Stimulated activated CD8-positive, alpha-beta memory T cell treated with anti-CD3 and anti-CD28 coated beads, Interleukin-7, amount 100 ng/mL, for 1 hour (primary cell): ENCODE data around the gene RHOD.

Experiments
- DNase-seq, 2 donors: peaks; one replicate each; pipeline ENCODE4 v3.0.0-alpha.2; 2020; ENCODE audit warnings: low read depth in 2 of 2

RHOD gene, protein sequence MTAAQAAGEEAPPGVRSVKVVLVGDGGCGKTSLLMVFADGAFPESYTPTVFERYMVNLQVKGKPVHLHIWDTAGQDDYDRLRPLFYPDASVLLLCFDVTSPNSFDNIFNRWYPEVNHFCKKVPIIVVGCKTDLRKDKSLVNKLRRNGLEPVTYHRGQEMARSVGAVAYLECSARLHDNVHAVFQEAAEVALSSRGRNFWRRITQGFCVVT

DNA sequence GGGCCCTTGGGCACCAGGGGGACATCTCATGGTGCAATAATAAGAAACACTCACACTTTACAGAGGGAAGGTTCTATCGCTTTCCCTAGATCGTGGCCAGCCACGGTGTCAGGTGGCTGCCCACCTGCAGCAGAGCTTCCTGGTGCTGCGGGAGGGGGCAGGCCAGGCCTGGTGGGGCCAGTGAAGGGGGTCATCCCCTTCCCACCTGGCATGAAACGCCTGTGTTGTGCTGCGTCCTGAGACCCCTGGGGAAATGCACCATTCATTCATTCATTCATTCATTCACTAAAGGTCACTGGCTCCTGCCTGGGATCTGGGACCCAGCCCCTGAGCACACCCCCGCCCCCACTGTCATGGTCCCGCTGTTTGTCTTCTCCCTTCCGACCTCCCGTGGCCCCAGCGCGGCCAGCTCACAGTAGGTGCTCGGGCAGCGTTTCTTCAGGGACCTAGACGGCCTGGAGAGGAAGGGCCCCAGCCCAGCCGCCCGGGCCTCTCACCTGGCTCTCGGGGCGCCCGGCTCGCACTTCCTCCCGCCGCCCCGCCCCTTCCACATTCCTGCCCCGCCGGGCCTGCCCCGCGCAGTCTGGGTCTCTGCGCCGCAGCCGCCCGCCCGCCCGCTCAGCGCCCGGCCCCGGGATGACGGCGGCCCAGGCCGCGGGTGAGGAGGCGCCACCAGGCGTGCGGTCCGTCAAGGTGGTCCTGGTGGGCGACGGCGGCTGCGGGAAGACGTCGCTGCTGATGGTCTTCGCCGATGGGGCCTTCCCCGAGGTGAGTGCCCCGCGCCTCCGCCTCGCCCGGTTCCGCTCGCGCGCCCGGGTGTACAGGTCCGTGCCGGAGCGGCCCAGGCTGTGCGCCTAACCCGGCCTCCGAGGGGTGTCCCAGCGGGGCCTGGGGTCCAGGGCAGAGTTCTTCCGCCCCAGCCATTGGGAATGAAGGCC, at the start of gene RHOD:
TSS of gene RHOD (plus strand) at position 581 of the 938 bp plus-strand sequence. CDS start at position 637, 56 bp downstream.
- no peak for DNase-seq

DNA sequence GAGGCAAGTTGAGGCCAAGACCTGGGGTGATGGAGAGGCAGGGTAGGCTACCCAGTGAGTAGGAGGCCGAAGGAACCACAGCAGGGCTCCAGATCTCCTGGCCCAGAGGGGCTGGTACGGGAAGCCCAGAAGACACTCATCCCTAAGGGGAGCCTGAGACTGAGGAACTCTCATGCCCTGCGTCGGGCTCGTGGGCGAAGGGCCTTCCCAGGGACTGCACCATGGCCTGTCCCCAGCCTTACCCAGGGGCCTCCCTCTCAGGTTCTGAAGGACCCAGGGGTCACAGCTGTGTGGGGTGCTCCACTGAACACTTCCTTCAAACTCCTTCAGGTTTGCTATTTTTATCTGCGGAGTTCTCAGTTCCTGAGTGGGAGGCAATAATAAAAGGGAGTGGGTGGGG, 49.5 kb upstream of the RHOD start:
- DNase-seq: no peak

DNA sequence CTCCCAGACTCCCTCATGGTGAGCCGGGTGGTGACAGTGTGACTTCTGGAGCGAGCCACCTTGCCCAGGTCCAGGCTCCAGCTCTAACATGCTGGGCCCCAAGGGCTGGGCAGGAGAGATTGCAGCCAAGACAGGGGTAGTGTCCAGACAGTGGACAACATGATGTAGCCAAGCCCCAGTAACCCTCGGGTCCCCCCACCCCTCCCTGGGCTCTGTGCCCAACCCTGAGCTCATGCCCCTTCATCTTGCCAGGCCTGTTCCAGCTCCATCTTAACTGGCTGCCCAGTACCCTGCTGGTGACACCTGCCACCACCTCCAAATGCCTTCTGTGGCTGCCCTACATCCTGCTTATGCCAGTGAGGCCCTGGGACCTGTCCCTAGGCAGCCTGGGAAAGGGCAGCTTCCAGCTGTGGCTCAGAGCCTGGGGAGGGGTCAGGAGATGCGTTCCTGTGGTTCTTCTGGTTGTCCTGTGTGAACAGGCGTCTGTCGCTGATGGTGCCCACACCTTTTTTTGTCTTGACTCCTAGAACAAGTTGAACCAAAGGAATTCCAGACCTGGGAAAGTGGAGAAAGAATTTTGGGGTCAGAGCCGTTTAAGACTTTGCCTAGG, 46.2 kb upstream of the RHOD start:
- DNase-seq: no peak

DNA sequence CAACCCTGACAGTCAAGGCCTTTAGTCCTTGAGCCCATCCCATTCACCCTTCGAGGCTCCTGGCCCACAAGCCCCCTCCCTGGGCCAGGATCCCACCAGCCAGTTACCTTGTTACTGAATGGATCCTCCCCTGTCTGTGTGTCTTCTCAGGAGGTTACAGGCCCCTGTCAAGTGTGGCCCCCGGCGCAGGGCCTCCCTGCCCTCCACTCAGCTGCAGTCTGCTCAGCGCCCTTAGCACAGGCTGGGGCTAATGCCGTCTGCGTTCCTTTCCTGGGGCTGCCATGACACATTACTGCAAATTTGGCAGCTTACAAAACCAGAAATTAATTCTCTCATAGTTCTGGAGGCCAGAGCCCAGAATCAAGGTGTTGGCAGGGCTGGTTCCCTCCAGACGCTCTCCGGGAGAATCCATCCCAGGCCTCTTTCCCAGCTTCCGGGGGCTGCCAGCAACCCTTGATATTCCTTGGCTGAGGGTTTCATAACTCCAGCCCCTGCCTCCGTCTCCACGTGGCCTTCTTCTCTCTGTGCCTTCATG, 43.1 kb upstream of the RHOD start:
- no peak for DNase-seq

DNA sequence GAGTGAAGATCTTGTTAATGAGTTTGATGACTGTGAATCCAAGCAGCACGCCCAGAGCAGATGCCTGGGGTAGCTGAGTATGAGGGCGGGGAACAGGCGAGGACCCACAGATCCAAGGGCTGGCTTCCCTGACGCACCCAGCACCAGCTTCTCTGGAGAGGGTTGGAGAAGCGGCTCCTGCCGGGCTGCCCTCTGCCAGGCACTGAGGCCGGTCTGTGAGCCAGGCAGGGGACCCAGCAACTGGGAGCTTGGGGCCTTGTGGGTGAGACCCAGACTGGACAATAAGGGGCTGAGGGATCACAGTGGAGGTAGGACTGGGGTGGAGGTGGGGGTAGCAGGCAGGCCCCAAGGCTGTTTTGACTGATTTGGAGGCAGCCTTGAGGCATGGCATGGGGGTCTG, 42.3 kb upstream of the RHOD start:
- DNase-seq: no peak

DNA sequence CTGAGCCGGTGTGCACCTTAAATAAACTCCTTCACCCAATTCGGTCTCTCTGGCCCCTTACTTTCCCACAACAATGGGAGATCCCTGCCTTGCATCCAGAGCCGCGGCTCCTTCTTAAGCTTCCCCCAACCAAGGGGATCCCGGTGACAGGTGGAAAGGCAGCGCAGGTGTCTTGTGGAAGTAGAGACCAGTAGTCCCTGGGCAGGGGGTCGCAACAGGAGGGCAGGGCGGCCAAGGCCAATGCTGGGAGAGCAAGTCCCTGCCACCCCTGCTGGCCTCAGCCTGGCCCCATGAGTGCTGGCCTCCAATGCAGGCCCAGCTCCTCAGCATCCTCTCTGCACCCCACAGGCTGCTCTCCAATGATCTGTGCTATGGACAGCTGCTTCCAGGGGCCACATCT, 41.6 kb upstream of the RHOD start:
- no peak for DNase-seq

DNA sequence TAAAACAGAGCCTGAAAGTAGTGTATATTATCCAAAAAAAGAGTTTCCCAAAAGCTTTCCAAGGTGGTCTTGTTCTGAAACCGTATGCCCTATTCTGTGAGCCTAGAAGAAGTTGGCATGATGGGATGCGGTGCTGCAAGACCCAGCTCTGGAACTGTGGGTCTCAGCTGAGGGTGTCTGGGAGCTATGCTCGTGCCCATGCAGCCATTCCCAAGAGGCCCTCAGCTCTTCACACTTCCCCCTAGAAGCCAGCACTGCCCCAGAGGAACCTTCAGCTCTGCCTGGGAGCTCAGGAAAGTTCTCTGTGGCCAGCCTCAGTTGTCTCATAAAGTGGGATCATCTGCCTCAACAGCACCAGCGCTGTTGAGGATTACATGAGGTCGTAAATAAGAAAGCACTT, 40.1 kb upstream of the RHOD start:
- no peak for DNase-seq

DNA sequence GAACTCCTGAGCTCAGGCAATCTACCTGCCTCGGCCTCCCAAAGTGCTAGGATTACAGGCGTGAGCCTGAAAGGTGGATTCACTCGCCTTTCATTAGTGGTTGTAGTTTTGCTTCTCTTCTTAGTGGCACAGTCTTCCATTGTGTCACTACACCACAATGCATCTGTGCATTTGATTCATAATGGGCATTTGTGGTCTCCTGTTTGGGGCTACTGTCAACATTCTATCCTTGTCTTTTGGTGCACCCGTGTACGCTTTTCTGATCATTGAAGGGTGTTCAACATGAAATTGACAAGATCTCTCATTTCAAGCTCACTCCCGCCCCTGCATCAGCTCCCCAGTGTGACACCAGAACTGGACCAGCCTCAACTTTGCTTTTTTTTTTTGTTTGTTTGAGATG, 35.7 kb upstream of the RHOD start:
- DNase-seq: no peak

DNA sequence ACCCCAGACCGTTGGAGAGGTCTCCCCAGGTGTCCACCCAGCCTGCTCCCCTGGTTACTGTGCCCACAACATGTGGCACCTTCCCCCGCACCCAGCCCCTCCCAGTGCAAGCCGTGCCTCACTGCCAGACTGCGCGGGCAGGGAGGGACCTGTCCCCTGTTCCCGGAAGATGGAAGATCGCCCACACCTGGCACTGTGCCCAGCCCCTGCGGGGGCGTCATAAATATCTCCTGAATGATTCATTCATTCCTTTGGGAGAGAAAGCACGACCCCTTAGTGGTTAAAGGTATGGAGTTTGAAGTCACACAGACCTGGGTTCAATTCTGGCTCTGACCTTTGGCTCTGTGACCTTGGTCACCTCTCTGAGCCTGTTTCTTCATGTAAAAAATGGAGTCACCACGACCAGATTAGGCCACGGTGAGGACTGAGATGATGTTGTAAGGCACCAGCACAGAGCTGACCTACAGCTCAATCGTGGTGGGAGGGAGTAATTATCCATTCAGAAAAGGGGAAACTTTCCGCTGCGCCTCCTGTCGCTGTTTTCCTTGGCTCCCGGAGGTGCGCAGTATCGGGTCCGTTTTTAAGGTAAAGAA, 34.2 kb upstream of the RHOD start:
- DNase-seq: no peak

DNA sequence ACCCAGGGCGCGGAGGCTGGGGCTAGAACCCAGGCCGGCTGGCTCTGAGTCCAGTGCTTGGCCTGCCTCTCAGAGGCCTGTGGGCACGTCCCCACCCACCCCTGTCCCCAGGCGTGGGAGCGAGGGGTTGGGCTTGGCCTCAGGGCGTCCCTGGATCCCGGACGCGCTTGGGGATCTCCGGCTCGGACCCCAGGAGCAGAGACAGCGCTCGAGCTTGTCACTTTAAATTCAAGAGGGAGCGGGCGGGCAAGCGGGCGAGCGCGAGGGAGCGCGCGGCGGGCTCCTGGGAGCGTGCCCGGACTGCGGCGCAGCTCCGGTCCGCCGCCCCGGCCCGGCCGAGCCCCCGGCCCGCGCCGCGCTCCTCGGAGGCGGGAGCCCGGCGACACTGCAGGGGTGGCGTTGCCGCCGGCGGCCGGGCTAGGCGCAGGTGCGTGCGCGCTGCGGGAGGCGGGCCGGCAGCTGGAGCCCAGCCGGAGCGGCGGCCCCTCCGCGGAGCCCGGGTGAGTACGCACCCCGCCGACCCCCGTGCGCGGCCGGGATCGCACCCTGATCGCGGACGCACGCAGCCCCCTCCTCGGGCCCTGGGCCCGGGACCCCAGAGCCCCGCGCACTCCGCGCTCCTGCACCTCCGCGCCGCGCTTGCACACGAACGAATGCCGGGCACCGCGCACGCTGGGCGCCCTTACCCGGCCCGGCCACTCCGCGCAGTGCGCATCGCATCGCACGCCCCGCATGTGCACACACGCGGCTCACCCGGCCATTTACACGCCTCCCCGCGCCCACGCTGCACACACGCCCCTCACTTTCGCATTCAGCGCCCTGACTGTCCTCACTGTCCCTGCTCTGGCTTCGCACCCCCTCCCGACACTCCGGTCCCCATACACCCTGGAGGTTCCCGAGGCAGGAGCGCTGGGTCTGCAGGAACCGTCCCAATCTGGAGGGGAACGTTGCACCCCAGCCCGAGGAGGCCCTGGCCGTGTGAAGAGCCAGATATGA, 33.4 kb upstream of the RHOD start, which contains the start of gene SYT12:
TSS of gene SYT12 (plus strand) at position 174 of the 996 bp plus-strand sequence. CDS start 7,011 bp downstream, outside the sequence.
- no peak for DNase-seq

DNA sequence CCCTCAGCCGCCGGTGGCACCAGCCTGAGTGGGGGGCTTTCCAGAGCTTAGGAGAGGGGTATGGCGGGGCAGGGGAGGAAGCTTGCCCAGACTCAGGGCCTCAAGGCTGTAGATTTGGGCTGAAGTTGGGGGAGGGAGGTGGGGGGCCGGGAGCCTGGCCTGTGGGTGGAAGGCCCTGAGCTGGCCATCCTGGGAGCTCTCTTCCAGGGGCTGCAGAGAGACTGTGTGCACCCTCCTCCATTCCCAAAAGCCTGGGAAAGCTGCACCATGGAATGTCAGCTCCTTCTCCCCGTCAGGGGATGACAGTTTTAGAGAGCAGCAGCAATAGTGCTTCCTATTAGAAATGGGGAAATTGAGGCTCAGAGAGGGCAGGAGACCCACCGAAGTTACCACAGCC, 32.7 kb upstream of the RHOD start:
- no peak for DNase-seq

DNA sequence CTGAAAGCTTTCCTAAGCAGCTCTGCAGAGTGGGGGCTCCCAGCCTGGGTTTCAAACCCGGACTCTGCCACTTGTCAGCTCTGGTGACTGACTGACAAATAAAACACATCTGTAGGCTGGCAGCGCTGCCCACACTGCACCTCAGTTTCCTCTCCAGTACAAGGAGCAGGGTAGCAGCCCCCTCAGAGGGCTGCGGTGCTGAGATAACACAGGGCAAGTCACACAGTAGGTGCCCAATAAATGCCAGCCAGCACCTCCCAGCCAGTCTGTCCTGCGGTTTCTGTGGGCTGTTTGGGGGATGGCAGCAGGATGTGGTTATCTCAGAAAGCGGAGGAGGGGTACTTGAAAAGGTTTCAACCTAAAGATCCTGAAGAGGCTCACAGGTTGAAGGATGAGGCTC, 32.2 kb upstream of the RHOD start:
- DNase-seq: no peak

DNA sequence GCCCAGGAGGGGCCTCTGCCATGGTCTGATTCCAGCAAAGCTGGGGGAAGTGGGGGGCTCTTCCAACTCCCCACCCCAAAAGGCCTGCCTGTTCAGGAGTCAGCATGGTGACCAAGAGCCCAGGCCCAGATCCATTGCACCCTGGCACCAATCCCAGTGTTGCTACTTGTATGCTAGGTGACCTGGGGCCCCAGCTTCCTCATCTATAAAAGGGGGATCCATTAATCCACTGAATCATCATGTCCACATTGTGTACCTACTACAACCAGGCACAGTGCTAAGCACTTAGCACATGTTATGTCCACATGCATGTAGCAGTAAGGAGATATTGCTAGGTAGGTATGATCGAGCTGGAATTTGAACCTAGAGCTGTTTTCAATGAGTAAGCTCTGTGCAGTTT, 31.7 kb upstream of the RHOD start:
- no peak for DNase-seq

DNA sequence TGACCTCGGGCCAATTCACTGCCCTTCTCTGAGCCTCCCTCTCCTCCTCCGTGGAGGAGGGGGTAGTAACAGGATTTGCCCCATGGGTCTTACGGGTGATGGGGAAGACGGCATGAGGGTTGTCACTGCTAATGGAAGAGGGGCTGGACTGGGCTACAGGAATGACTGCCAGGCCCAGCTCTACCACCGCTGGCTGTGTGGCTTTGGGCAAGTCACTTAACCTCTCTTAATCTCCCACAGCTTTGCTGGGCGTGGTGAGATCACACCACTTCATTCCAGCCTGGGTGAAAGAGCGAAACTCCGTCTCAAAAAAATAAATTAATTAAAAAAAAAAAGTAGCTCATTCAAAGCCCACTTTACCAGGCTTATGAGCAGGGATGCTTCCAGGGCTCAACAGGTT, 30.9 kb upstream of the RHOD start:
- no peak for DNase-seq

DNA sequence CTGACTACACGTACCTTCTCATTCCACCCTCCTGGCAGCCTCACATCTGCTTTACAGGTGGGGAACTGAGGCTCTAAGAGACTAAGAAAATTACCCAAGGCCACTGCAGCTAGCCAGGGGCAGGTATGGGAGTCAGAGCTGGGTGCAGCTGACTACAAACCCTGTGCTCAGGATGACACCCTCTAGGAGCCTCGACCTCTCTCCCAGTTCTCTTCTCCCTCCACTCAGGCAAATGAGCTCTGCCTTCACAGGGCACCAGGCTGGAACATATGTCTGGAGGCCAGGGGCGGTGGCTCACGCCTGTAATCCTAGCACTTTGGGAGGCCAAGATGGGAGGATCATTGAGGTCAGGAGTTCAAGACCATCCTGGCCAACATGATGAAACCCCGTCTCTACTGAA, 29.7 kb upstream of the RHOD start:
- DNase-seq: no peak

DNA sequence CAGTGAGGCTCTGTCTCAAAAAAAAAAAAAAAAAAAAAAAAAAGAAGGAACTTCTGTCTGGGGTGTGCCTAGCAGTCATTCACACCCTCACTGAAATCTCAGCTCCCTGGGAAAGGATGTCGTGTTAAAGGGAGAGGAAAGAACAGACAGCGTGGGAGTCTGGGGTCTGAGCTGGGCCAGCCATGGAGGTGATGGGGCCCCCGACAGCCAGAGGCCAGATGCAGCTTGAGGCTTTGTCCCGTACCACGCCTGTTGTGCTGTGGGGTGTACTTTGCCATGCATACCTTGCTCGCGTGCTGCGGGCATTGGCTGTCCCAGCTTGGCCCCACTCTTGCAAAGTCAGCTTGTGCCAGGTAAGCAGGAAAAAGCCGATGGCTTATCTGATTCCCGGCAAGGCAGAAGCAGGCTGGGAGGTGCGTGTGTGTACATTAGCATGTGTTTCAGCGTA, 29.1 kb upstream of the RHOD start:
- no peak for DNase-seq

DNA sequence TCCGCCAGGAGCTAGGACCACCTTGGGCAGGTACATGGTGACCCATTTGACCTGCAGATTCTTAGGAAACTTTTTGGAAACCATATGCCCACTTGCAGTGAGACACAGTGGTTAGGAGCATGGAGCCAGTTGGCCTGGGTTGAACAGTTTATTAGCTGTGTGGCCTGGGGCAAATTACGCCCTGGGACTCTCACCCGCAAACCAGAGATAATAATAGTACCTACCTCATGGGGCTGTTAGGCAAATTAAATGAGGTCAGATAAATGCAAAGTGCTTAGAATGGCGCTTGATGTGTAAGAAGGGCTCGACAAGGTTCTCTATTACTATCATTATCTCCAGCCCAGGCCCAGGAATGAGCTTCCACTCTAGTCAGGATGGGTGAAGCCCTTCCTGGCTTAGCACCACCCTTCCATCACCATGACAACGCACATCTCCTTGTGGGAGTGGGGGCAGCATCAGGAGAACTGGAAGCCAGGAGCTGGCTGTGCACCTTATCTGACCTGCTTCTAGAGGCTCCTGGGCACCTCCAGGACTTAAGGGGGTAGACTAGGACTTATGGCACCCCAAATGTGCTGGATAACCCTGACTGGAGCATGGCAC, 28.6 kb upstream of the RHOD start:
- no peak for DNase-seq

DNA sequence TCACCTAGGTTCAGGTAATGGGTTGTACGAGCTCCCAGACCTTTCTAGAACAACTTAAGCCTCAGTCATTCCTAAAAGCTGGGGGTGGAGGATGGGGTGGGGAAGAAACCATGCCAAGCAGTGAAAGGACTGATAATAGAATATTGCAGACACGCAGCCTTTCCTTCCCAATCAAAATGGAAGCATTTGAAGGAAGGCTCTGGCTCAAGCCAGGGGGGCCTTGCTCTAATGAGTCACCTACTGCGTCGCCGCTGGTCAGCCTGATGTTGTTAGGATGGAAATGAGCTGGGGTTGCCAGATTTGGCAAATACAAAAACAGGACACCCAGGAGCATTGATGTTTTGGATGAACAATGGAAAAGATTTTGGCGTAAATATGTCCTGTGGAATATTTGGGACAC, 27.5 kb upstream of the RHOD start:
- DNase-seq: no peak

DNA sequence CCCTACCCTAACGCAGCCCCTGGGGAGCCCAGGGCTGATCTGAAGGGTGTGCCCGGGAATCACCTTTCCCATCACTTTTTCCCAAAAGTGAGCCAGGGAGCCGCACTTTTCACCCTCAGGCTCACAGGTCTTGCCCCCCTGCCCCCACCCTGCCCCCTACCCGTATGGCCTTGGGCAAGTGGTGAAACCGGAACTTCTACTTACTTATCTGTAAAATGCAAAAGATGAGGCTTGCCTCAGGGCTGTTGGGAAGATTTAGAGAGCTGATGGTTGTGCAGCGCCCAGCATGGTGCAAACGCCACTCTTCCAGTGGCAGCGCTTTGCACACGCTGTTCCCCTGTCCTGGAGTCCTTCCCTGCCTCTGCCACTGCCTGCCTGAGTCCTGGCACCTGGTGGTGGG, 25.7 kb upstream of the RHOD start:
- DNase-seq: no peak

DNA sequence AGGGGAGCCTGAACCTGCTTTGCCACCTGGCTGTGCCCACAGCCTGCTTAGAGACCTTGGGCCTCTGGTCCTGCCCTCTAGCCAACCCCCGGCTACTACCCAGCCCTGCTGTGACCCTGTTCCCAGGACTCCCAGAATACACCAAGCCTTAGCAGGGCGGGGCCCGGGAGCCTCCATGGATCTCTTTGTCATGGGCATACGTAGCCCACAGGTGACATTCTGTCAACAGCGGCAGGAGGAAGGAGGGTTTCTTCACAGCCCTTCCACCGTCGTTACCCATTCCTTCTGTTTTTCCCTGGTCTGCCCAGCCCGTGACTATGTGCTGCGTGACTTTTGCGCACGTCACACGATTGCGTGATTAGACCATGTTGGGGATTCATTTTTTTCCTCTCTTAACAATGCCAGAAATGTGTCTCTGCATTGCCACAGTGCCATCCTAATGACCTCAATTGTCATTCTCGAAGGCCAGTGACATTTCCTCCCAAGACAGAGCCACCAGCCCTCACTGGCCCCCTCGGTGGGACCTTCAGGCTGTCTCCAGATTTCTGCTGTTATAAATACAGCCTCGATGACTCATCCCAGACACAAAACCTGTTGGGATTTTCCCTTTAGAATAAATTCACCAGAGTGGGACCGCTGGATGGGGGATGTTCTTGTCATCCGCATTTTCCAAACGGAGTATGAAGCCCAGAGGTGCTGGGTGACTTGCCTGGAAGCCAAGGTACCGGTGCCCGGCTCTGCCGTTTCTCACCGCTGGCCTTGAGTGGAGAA, 24.7 kb upstream of the RHOD start:
- no peak for DNase-seq
